Heart left ventricle (tissue), 16 donors: ENCODE results near the gene CYP2R1. TPM values are rescaled to one million over a fixed set of nuclear protein-coding genes. Genes with fewer than 3 reads are reported as not detected.
A peak's percentile ranks its signal among the peaks of the same experiment; 100 is the strongest.
"Not testable (repeated sequence)": the region's sequence is repeated elsewhere in the genome, so short reads cannot be mapped to it uniquely, and the experiment has no call there.

Experiments used
- ATAC-seq, 4 donors: fragments of 200-7000 bp; cut with Tn5 transposase; one replicate each; pipeline ENCODE4 v1.9.1; 2020 to 2022; ENCODE audit warnings: moderate library complexity in 4 of 4, mild to moderate bottlenecking in 3 of 4, moderate number of reproducible peaks in 1 of 4
- DNase-seq, 5 donors: peaks; one replicate each; pipeline ENCODE4 v3.0.0-alpha.2; 2020
- H3K27ac ChIP-seq, 12 donors: fragments of 200-600 bp; sonication (generic) in 4 of 12; one replicate each; pipeline versions ENCODE4 v1.5.0 to v1.8.0; 2016 to 2022; ENCODE audit warnings: mild to moderate bottlenecking in 2 of 12
- H3K27me3 ChIP-seq, 9 donors: fragments of 200-600 bp; sonication (generic) in 2 of 9; one replicate each; pipeline versions ENCODE4 v1.5.1 to v1.8.0; 2016 to 2022; ENCODE audit warnings: mild to moderate bottlenecking in 3 of 9
- H3K36me3 ChIP-seq, 9 donors: fragments of 200-600 bp; sonication (generic) in 2 of 9; one replicate each; pipeline versions ENCODE4 v1.5.0 to v1.8.0; 2018 to 2022; ENCODE audit warnings: mild to moderate bottlenecking in 2 of 9
- H3K4me1 ChIP-seq, 12 donors: fragments of 200-600 bp; sonication (generic) in 4 of 12; one replicate each; pipeline versions ENCODE4 v1.5.0 to v1.8.0; 2016 to 2022; ENCODE audit warnings: mild to moderate bottlenecking in 3 of 12
- H3K4me3 ChIP-seq, 12 donors: fragments of 200-600 bp; sonication (generic) in 4 of 12; one replicate each; pipeline versions ENCODE4 v1.5.0 to v1.8.0; 2017 to 2022; ENCODE audit warnings: mild to moderate bottlenecking in 9 of 12, moderate library complexity in 4 of 12
- H3K9me3 ChIP-seq, 12 donors: fragments of 200-600 bp; sonication (generic) in 4 of 12; one replicate each; pipeline versions ENCODE4 v1.5.0 to v1.8.0; 2016 to 2022; ENCODE audit warnings: mild to moderate bottlenecking in 1 of 12
- POLR2A ChIP-seq, 2 donors: fragments of 450-650 bp; IDR thresholded peaks; one replicate each; pipeline ENCODE4 v1.6.1; 2017; ENCODE audit warnings: antibody characterized with exemption in 2 of 2, mild to moderate bottlenecking in 2 of 2, moderate library complexity in 2 of 2
- WGBS, 4 donors: extraction: QIAGEN DNeasy Blood & Tissue Kit in 2 of 4; methylation state at CpG; one replicate each; pipeline versions ENCODE4 v1.1.5 to v1.1.7; 2013 to 2018; 5-methylcytosine and 5-hydroxymethylcytosine counted together
- intact Hi-C, 10 donors: fragments of 100-400 bp; cut with DNase I; formaldehyde crosslinking; loops; one replicate each; pipeline versions ENCODE4 v1.11.1 to v1.14.2; 2022
- polyA plus RNA-seq, 2 donors: library from polyadenylated mRNA; stranded (reverse); fragments of 200-250 nt; gene quantifications; one replicate each; pipeline ENCODE4 v1.2.3, GENCODE V29; 2013
- total RNA-seq, 9 donors: library from RNA; depleted of rRNA in 2 of 9; stranded (reverse); fragments of >200 nt in 2 of 9; fragmentation: NEBNext Ultra II Directional in 3 of 9; extraction: Animal tissue kit (Norgen Biotek cat#: 25700) in 3 of 9; gene quantifications; one replicate each; pipeline versions ENCODE4 v1.1.0 to v1.2.4, GENCODE V29; 2016 to 2023
- TF ChIP-seq, protein P1 (sequence below), 12 donors: fragments of 200-600 bp; sonication (generic) in 4 of 12; IDR thresholded peaks; one replicate each; pipeline versions ENCODE4 v1.5.0 to v1.8.0; 2018 to 2022; ENCODE audit warnings: antibody characterized with exemption in 12 of 12, mild to moderate bottlenecking in 5 of 12
- donor health status: ischemic (EF 13 %, LVEDD 7.1; RV severe dilation, severe dysfunction).
- donor health status: healthy with polysubstance abuse.
- donor health status: DM: no; HTN: yes; CAD: no.
- donor health status: DM: no; HTN: no; CAD: no.
- donor health status: ischemic (EF 25% LVEDD 6.9; RV normal size, moderate dysfunction).
- donor health status: ischemic (EF 25% LVEDD 5.7; RV mildly dilated, moderate dysfunction).
- donor health status: healthy.
- donor health status: DM: yes; HTN: yes; CAD: no.
- donor health status: ischemic (EF 35%, LVEDD 5.7; RV mildly dilated, moderate dysfunction).
- donor health status: nonischemic (EF 11% LVEDD 7.7; RV severe dilation, severe dysfunction).
- donor health status: DM: yes; HTN: yes; CAD: no.
- donor health status: PGD.
- donor health status: ischemic (EF 29% LVEDD 5.4; RV normal size, mild dysfunction).
- donor health status: nonischemic (EF 23%, LVEDD 6.1; RV moderate dilation, normal function).

The CYP2R1 gene
- total and polyA plus RNA-seq, 11 donors: 4.4 to 13.7 (median 7.6) TPM

DNA sequence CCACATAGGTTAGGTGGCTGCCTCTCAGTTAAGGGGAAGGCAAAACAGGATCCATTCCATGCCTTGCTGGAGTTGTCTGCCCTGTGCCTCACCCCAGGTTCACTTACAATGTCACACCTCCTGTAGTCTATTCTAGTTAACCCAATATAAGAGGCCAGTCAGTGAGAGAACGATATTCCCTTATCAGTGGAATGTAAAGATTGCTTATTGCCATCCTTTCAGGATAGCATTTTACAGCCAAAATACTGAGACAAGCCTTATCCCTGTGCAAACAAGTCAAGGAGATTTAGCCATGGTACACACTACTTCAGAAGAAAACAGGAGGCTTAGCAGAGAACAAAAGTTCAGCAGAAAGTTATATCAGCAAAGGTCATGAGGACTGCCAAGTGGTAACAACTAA lies 5.5 kb downstream of the CYP2R1 start:
- no peak for TF ChIP-seq POLR2A (IDR thresholded peaks at IDR 0.05)
- TF ChIP-seq, protein P1, sequence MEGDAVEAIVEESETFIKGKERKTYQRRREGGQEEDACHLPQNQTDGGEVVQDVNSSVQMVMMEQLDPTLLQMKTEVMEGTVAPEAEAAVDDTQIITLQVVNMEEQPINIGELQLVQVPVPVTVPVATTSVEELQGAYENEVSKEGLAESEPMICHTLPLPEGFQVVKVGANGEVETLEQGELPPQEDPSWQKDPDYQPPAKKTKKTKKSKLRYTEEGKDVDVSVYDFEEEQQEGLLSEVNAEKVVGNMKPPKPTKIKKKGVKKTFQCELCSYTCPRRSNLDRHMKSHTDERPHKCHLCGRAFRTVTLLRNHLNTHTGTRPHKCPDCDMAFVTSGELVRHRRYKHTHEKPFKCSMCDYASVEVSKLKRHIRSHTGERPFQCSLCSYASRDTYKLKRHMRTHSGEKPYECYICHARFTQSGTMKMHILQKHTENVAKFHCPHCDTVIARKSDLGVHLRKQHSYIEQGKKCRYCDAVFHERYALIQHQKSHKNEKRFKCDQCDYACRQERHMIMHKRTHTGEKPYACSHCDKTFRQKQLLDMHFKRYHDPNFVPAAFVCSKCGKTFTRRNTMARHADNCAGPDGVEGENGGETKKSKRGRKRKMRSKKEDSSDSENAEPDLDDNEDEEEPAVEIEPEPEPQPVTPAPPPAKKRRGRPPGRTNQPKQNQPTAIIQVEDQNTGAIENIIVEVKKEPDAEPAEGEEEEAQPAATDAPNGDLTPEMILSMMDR (IDR thresholded peaks at IDR 0.05): no peak
- intact Hi-C loops: no loop called here
- ATAC-seq: peak in 1 of 4 donors; percentile 33
- DNase-seq: no peak
- H3K9me3 ChIP-seq: no peaks in the 10 kb centered on the region
- peaks cover 0 to 7% (median 0%) of the 10 kb centered on the region in 9 donors for H3K36me3 ChIP-seq
- no peaks in the 10 kb centered on the region for H3K27me3 ChIP-seq
- WGBS, 4 donors: 14 to 39% (median 23%) methylated on average over 1 of the region's 1 CpG
- H3K4me1 ChIP-seq: peaks cover 0 to 26% (median 9%) of the 10 kb centered on the region in 12 donors
- no peak overlapping the region for H3K4me3 ChIP-seq
- H3K27ac ChIP-seq: no peak overlapping the region

- no peaks in the 10 kb centered on the region for H3K27me3 ChIP-seq
- H3K36me3 ChIP-seq: peaks cover 0 to 15% (median 3%) of the 10 kb centered on the region in 9 donors
- H3K27ac ChIP-seq: no peak overlapping the region
- no peaks in the 10 kb centered on the region for H3K9me3 ChIP-seq
- no peak for TF ChIP-seq POLR2A (IDR thresholded peaks at IDR 0.05)
- TF ChIP-seq, protein P1 (IDR thresholded peaks at IDR 0.05): no peak
- H3K4me1 ChIP-seq: peaks cover 0 to 12% (median 0%) of the 10 kb centered on the region in 12 donors
- ATAC-seq (no peak), DNase-seq (no peak)
- intact Hi-C loops: no loop called here
- 88 to 97% (median 93%) methylated on average over 1 of the region's 1 CpG for WGBS, 4 donors
- no peak overlapping the region for H3K4me3 ChIP-seq
Measured at GRCh38 chr11:14884667-14885273, 7.3 kb downstream of the CYP2R1 start.

DNA sequence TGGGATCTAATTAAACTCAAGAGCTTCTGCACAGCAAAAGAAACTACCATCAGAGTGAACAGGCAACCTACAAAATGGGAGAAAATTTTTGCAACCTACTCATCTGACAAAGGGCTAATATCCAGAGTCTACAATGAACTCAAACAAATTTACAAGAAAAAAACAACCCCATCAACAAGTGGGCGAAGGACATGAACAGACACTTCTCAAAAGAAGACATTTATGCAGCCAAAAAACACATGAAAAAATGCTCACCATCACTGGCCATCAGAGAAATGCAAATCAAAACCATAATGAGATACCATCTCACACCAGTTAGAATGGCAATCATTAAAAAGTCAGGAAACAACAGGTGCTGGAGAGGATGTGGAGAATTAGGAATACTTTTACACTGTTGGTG lies 8.3 kb downstream of the CYP2R1 start:
- H3K4me3 ChIP-seq, intact Hi-C loops, H3K27me3 ChIP-seq, H3K27ac ChIP-seq, DNase-seq, H3K4me1 ChIP-seq, ATAC-seq, H3K9me3 ChIP-seq: not testable (repeated sequence)
- 93 to 100% (median 100%) methylated on average over 1 of the region's 1 CpG; no CpG with 5 or more reads in 1 of the 4 donors for WGBS, 4 donors
- peaks cover 0 to 26% (median 11%) of the 10 kb centered on the region in 9 donors for H3K36me3 ChIP-seq

GRCh38 chr11:14882196-14882595 lies 9.8 kb downstream of the CYP2R1 start:
- ATAC-seq (no peak), DNase-seq (no peak)
- intact Hi-C loops: no loop called here
- Histone ChIP-seq H3K4me3 (no peak overlapping the region), H3K4me1 (peaks cover 0 to 3% (median 0%) of the 10 kb centered on the region in 12 donors), H3K9me3 (no peaks in the 10 kb centered on the region), H3K27ac (no peak overlapping the region), H3K36me3 (peaks cover 0 to 41% (median 25%) of the 10 kb centered on the region in 9 donors), H3K27me3 (no peaks in the 10 kb centered on the region)
- TF ChIP-seq, protein P1 (IDR thresholded peaks at IDR 0.05): no peak
- no peak for TF ChIP-seq POLR2A (IDR thresholded peaks at IDR 0.05)
- 92 to 98% (median 95%) methylated on average over 1 of the region's 1 CpG for WGBS, 4 donors
